GM12878 (cell line): ENCODE results near the gene CSK.
"Not testable (repeated sequence)": the region's sequence is repeated elsewhere in the genome, so short reads cannot be mapped to it uniquely, and the experiment has no call there.

Experiments
- FOXK2 ChIP-seq: fragments of 450-650 bp; IDR thresholded peaks from 2 replicates; pipeline ENCODE4 v1.6.1; 2017; ENCODE audit warnings: mild to moderate bottlenecking, moderate library complexity
- RAD21 ChIP-seq: IDR thresholded peaks from 2 replicates; pipeline ENCODE4 v1.6.1; 2011; ENCODE audit warnings: mild to moderate bottlenecking, low read depth, low read length, moderate library complexity; ENCODE audit not compliant: insufficient read depth
- ZBTB33 ChIP-seq: fragments of 450-650 bp; IDR thresholded peaks from 2 replicates; pipeline ENCODE4 v1.6.1; 2017; ENCODE audit warnings: mild to moderate bottlenecking

- TF ChIP-seq ZBTB33, FOXK2, RAD21: not testable (repeated sequence)
These were observed 43.6 kb upstream of the CSK start for GRCh38 chr15:74738239-74738638.
